ENCODE results near the gene PABPN1L.

DNA sequence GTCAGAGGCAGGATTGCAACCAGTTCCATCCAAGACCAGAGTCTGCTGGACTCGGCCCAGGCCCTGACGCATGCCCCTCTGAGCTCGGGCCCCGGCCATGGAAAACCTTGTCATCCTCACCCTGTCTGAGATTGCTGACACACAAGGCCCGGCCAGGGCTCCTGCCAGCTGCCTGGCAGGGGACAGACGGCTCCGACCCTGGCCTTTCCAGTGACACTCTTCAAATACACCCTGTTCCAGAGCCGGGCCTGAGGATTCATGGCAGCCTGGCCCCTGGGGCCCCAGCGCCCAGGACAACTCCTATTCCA is 3.2 kb upstream of the PABPN1L start:
- TF ChIP-seq EGR1 (IDR thresholded peaks at IDR 0.05; ENCODE audit: borderline replicate concordance in 1 of 2, low read depth in 2 of 2, low read length in 2 of 2) (no peak), ZNF24 (IDR thresholded peaks at IDR 0.05) (no peak), KAT2A (conservative IDR thresholded peaks at IDR 0.05; ENCODE audit: control insufficient read depth, low read depth, low read length) (no peak), YY1 (IDR thresholded peaks at IDR 0.05; ENCODE audit: low read depth, low read length) (no peak), NFYB (IDR thresholded peaks at IDR 0.05; ENCODE audit: insufficient read depth, low read depth, low read length) (no peak), TBL1XR1 (IDR thresholded peaks at IDR 0.05; ENCODE audit: low read depth, low read length) (no peak), GABPA (IDR thresholded peaks at IDR 0.05; ENCODE audit: low read depth) (no peak), CHD1 (IDR thresholded peaks at IDR 0.05; ENCODE audit: low read depth, low read length) (no peak), FOXM1 (IDR thresholded peaks at IDR 0.05; ENCODE audit: low read depth, low read length) (no peak), DPF2 (IDR thresholded peaks at IDR 0.05) (no peak)
- TF ChIP-seq, protein P1, sequence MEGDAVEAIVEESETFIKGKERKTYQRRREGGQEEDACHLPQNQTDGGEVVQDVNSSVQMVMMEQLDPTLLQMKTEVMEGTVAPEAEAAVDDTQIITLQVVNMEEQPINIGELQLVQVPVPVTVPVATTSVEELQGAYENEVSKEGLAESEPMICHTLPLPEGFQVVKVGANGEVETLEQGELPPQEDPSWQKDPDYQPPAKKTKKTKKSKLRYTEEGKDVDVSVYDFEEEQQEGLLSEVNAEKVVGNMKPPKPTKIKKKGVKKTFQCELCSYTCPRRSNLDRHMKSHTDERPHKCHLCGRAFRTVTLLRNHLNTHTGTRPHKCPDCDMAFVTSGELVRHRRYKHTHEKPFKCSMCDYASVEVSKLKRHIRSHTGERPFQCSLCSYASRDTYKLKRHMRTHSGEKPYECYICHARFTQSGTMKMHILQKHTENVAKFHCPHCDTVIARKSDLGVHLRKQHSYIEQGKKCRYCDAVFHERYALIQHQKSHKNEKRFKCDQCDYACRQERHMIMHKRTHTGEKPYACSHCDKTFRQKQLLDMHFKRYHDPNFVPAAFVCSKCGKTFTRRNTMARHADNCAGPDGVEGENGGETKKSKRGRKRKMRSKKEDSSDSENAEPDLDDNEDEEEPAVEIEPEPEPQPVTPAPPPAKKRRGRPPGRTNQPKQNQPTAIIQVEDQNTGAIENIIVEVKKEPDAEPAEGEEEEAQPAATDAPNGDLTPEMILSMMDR (IDR thresholded peaks at IDR 0.05 in 2 of 3, conservative IDR thresholded peaks at IDR 0.05 in 1 of 3; ENCODE audit: control insufficient read depth in 2 of 3, extremely low read depth in 1 of 3, insufficient read depth in 1 of 3, low read depth in 3 of 3, low read length in 3 of 3), result no peak
- TF ChIP-seq, protein P2, sequence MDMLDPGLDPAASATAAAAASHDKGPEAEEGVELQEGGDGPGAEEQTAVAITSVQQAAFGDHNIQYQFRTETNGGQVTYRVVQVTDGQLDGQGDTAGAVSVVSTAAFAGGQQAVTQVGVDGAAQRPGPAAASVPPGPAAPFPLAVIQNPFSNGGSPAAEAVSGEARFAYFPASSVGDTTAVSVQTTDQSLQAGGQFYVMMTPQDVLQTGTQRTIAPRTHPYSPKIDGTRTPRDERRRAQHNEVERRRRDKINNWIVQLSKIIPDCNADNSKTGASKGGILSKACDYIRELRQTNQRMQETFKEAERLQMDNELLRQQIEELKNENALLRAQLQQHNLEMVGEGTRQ (IDR thresholded peaks at IDR 0.05; ENCODE audit: borderline replicate concordance, low read depth, low read length), result no peak
